Globus pallidus (tissue), 1 donor: ENCODE measurements around the gene RIMOC1.
"Not testable (repeated sequence)": the region's sequence is repeated elsewhere in the genome, so short reads cannot be mapped to it uniquely, and the experiment has no call there.

Experiments
- DNase-seq: peaks from one replicate; pipeline ENCODE4 v3.0.0-alpha.2; 2015; ENCODE audit warnings: low spot score

RIMOC1 gene

GRCh38 chr5:41891066-41891707 lies 13.0 kb upstream of the RIMOC1 start:
- DNase-seq: no peak

GRCh38 chr5:41892031-41892430 lies 12.1 kb upstream of the RIMOC1 start:
- no peak for DNase-seq

DNA sequence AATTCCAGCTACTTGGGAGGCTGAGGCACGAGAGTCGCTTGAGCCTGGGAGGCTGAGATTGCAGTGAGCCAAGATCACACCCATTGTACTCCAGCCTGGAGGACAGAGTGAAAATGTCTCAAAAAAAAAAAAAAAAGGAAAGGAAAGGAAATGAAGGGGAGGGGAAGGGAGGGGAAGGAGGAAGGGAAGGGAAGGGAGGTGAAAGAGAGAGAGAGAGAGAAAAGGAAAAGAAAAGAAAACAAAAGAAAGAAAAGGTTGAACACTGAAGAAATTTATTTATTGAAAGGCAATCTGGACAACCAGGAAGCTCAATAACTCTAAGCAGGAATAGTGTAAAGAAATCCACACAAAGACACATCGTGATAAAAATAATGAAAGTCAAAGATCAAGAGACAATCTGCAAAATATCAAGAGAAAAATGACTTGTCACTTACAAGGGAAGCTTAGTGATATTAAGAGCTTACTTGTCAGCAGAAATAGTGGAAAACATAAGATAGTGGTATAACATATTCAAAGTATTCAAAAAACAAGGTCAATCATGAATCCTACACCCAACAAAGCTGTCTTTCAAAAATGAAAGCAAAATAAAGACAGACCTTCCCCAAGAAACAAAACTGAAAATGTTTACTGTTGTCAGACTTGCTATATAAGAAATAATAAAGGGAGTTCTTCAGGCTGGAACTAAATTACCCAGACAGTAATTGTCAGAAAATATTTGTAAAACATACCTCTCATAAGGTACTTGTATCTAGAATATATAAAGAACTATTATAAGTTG lies 10.9 kb upstream of the RIMOC1 start:
- no peak for DNase-seq

GRCh38 chr5:41896230-41896629 lies 7.9 kb upstream of the RIMOC1 start:
- DNase-seq: no peak

DNA sequence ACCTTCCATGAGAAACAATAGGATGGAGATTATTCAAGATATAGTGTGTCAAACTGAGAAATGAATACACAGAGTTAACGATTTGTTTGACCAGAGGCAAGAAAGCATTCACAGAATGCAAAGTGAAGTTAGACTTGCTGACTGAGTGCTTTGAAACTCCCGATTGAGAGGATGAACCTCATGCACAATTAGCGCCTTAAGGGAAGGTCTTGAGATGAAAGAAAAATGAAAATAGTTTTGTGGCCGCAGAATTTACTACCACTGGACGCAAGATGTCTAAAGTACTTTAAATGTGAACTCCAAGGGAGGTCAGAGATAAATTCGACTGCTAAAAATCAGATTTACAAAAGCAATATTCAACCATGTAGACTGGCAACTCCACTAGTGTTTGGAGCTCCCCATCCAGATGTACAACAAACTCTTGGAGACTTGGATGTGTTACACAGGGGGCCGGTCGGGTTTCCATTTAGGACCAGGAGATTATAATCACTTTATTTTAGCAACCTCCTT lies 707 bp upstream of the RIMOC1 start:
- DNase-seq: no peak

DNA sequence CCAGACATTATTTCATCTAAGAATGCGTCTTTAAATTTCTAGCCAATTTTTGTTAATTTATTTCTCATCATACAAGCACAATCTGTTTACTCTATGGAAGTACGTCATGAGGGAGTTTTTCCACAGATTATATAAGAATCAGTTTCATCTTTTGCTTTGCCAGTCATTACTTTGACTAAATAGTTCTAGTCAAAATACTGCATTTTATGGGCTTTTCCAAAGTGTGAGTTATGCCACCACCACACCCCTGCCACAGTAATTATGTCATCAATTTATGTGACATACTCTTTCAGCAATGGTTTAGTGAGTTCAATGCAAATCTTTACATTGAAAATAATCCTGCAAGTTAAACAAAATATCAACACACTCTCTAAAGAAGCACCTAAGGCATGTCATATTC lies 2.0 kb downstream of the RIMOC1 start:
- DNase-seq: no peak

GRCh38 chr5:41908374-41909079 lies 4.4 kb downstream of the RIMOC1 start:
- no peak for DNase-seq

- DNase-seq: no peak
These were observed 14.0 kb downstream of the RIMOC1 start for GRCh38 chr5:41918105-41918504.

DNA sequence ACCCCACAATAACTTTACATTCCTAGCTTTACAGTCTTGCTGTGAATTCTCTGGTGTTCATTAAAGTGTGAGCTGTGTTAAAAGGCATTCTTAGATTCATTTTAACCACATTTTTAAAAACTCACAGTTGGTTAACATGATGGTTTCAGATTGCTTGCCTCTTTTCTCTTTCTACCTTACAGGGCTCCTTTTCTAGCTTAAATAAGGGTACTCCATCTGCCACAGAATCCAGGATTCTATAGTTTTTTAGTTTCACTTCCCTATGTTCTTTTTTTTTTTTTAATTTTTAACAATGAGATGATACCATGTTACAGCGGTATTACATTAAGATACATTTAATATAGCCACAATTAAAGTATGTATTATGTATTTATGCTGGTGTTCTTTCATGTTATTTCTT lies 17.0 kb downstream of the RIMOC1 start:
- no peak for DNase-seq

- DNase-seq: no peak
These were observed 17.7 kb downstream of the RIMOC1 start for GRCh38 chr5:41921874-41922273.

GRCh38 chr5:41924526-41924871 lies 20.4 kb downstream of the RIMOC1 start:
- no peak for DNase-seq

GRCh38 chr5:41924872-41925554 lies 20.9 kb downstream of the RIMOC1 start, which contains the start of gene FBXO4:
TSS of gene FBXO4 (plus strand) at chr5:41925281. CDS start at chr5:41925310, 29 bp downstream.
- DNase-seq: peak; percentile 81

DNA sequence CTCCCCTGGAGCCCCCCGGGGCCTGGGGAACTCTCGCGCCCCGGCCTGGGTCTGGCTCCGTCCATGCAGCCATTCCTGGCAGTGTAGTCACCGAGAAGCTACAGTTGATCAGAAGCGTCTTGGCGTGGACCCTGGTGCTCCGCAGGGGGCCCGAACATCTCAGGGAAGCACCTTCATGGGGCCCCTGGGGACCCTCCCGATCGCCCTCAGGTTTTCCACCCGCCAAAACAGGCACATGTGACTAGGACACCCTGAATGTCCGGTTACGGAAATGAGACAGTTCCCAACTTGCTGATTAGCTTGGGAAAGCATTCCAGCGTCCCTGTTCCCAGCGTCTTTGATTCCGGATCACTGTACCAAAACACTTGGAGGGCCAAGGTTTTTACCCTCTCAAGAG lies 21.4 kb downstream of the RIMOC1 start:
- DNase-seq: peak; percentile 35

- no peak for DNase-seq
These were observed 23.5 kb downstream of the RIMOC1 start for GRCh38 chr5:41927604-41928003.

- no peak for DNase-seq
These were observed 24.9 kb downstream of the RIMOC1 start for GRCh38 chr5:41929035-41929434.

DNA sequence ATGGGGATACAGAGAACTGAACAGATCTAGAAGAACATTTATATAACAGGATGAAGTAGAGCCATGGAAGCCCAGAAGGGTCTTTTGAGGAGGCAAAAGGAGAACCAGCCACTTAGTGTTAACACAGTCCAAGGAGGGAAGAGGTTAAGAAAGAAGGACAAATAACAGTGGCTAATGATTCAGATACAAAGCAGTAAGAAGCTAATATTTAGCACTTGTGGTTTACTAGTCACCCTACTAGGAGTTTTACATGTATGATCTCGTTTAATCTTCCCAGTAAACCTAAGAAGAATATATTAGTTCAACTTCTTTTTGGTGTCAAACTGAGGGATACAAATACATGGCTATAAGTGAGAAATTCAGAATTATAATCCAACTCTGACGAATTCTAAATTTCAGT lies 28.6 kb downstream of the RIMOC1 start:
- DNase-seq: no peak

DNA sequence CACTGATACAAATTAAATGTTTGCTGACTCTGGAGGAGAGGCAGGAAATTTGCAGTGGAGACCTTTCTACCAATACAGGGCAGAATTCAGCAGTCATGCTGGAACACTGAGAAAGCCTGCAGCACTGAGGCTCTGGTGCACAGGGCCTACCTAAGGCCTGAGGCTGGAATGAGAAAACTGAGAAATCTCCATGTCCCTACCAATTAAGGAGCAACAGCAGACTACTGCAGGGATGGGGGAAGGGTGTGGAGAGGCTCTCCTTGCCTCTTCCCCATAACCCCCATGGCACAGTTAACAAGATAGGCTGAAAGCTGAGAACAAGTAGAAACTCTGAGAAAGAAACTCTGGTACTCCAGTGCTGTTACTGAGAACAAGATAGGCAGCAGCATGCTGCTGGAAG lies 31.4 kb downstream of the RIMOC1 start:
- no peak for DNase-seq

GRCh38 chr5:41940641-41941040 lies 36.5 kb downstream of the RIMOC1 start:
- DNase-seq: no peak

GRCh38 chr5:41945332-41945955 lies 41.3 kb downstream of the RIMOC1 start:
- not testable (repeated sequence) for DNase-seq

DNA sequence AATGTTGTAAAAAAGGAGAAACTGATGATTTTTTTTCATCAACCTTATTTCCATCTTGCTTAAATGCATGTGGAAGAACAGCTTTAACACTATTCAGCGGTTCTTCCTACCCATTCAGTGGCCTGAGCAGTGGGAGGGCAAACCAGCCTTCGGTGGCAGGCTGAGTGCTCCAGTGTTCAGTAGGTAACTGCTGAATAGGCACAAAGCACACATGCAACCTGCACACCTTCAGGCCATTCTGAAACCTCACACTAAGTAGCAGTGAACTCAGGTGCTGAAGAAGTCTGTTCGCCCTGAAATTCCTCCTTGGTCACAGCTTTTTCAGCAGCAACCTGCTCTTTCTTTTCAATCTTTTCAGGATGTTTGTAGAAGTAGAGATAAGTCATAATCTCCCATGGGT lies 47.1 kb downstream of the RIMOC1 start:
- DNase-seq: no peak
